Measurements from ENCODE around the gene MAP2.

MAP2 gene

DNA sequence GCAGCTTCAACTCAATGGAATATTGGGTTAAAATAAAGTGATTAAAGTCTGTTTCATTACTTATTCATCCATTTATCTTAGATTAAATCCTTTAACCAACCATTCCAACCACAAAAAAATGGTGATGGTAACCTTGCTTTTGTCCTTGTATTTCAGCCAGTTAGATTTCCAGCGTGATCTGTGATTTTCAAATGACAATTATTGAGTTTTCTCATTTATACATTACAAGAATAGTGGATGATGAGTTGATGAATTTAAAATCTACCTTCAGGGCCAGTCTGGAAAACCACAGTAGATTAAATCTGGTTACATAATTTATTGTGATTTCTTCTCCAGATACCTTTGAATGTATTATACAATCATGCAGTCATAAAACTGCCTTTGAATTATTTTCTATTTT is 318.1 kb downstream of the MAP2 start:
- no peak for DNase-seq

DNA sequence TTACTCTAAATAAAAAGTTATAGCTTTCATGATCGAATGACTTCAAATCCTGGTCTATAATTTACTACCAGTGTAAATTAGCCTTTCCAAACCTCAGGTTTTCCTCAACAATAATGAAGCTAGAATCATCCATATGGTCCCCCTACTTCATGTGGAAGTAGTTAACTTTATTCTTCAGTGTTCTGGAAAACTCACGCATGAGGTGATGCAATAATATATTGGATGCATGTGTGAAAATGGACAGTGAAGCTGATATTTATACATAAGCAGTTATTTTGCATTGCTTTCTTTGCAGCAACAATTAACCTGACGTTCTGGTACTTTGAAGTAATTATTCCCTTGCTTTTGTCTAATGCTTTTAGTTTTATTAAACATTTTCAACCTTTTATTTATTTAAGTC is 329.2 kb downstream of the MAP2 start:
- DNase-seq, result no peak

DNA sequence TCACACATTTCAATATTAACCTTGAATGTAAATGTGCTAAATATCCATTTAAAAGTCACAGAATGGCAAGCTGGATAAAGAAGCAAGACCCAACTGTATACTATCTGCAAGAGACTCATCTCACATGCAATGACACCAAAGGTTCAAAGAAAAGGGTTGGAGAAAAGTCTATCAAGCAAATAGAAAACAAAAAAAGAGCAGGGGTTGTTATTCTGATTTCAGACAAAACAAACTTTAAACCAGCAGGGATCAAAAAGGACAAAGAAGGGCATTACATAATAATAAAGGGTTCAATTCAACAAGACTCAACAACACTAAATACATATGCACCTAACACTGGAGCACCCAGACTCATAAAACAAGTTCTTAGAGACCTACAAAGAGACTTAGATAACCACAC is 333.3 kb downstream of the MAP2 start:
- DNase-seq, result no peak

DNA sequence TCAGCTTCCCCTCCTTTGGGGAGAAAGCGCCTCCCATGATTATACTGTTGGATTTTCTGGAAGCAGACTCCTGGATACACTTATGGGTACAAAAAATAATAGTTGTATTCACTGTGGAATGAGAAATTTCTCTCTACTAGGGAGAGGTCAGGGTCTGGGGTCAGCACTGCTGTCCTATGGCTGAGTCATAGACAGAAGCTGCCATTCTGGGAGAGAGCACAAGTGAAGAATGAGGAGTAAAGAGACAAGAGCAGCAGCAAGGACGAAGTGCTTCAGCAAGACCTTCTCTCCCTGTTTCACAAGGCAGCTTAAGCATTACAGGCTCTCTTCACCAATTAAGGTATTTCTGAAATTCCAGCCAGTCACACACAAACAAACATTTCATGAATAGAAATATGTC is 337.7 kb downstream of the MAP2 start:
- no peak for DNase-seq

DNA sequence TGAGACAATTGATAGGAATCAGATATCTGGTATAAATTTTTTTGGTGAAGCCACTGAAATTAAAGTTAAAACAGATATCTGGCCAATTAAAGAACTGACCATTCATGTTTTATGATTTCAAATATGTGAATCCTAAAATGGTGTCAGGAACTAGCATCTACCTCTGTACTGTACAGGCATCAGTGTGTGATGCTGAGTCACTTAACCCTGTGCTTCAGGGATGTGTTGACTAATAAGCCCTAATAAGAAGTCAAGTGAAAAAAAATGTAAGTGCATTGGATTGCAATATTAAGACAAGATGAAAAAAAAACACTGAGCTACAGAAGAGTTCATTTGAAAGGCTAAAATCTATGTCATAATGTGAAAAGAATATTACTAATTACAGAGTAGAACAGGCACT is 338.7 kb downstream of the MAP2 start:
- DNase-seq, result no peak

DNA sequence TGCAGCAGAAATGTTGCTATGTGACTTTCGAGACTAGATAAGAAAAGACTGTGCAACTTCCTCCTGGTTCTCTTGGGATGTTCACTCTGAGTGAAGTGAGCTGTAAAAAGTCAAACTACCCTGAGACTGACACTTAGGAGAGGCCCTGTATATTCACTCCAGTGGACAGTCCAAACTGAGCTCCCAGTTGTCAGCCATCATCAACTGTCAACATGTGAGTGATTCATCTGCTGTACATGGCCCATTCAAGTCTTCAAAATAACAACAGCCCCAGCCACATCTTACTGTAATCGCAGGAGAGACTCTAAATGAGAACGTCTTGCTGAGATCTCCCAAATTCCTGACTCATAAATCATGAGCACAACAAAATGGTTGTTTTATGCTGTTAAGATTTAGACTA is 339.3 kb downstream of the MAP2 start:
- no peak for DNase-seq

DNA sequence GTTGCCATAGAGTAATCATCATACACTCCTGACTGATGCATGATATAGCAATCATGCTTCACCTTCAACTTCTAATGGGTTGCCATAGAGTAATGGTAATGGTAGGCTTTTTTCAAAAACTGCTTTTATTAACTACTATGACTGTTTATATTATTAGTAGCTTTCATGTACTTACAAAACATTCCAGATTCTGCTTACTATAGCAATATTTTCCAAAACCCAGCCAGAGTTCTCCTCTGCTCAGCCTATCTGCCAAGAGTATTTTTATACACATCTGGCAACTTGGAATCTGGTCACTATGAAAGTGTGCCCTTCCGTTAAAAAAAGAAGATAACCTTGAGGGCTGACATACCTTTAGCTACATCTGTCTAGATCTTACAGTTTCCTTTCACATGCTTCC is 342.8 kb downstream of the MAP2 start:
- no peak for DNase-seq

DNA sequence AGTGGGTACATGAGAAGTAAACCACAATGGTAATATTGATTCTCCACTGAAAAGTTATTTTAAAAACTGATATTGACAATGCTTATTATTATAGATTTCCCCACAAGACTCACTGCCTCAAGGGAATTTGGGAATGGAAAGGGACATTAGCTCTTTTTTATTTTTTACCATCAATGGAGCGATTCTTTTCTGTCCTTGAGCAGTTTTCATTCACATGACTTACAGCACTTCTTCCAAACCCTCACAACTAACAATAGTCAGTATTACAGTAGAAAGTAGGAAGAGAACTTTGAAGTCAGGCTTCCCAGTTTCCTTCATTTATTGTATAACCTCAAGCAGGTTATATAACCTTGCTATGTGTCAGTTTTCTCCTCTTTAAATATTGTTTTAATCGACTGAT is 343.5 kb downstream of the MAP2 start:
- no peak for DNase-seq

DNA sequence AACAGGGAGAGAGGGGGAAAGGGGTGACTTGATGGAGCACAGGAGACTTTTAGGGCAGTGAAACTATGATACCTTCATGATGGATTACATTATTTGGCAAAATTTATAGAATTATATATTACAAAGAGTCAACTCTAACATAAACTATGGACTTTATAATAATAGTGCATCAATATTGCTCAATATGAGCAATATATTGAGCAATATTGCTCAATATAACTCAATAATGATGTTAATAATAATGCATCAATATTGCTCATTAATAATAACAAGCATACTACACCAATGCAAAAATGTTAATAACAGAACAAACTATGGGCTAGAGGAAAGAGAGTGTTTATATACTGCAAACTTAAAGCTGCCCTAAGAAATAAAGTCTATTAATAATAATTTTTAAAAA is 344.7 kb downstream of the MAP2 start:
- no peak for DNase-seq

DNA sequence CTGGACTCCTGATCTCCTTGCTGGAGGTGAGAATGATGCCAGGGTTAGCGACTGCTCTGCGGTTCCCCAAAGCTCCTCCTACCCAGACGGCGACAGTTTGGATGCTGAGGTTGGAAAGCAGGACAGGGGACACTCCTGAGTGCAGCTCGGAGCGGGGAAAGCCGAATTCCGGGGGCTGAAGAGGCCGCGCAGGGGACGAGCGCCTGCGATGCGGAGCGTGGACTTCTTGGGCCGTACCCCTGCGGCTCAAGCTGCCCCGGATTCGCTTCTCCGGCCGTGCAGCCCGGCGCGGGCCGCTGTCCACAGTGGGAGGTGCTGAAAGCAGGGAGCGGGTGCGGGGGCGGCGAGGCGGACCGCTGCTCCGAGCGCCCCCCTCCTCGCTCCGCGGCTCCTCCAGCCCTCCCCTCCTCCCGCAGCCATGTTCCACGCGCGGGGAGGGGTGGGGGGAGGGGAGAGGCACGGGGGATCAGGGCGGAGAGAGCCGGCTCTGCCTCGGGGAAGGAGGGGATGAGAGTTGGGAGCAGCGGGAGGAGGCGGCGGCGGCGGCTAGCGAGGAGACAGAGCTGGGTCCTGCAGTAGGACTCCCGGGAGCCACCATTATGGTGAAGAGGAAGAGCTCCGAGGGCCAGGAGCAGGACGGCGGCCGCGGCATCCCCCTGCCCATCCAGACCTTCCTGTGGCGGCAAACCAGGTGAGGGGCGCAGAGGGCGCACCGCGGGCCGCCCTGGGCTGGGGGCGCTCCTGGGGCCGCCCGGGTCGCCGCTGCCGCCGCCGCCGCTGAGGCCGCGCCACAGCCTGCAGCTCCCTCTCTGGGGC is 347.8 kb downstream of the MAP2 start, which contains the start of gene UNC80:
UNC80 (plus strand) TSS at position 359 of the 816 bp plus-strand sequence; CDS start at position 600, 241 bp downstream.
- DNase-seq, result no peak

DNA sequence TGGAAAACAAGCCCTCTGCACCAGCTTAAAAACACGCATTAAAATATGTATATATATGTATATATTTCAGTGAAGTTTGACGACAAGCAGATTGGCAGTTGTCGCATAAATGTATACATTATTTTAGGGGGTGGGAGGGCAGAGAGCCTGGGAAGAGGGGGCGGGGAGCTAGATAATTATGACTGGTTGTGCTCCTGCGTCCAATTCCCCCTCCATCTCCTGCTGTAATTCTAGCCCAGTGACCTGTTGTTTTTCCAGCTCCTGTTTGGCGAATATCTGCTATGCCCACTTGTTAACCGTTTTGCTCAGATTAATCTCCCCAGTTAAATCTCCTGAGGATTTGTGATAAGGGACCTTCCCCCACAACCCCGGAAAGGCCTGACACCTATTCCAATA is 348.4 kb downstream of the MAP2 start:
- no peak for DNase-seq

DNA sequence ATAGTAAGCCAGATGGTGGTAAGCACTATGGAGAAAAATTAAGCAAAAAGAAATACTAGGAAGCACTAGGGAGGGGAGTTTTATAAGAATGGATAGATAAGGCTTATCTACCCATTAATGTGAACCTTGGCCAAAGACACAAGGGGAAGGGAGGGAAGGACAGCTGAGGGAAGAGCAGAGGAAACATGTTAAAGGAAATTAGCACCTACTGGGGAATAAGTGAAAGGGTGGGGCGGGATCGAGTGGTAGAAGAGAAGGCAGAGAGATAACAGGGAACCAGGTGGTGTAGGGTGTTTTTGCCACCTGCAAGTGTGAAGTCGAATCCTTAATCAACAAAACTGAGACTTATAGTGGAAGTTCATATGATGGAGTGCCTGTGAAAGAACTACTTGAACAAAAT is 349.5 kb downstream of the MAP2 start:
- no peak for DNase-seq

Data from NCI-H187 treated with DMSO at 0.1 percent for 48 hours (cell line).